Right renal pelvis (tissue), 4 donors: Measurements from ENCODE around the gene PARD3. TPM values are rescaled to one million over a fixed set of nuclear protein-coding genes. Genes with fewer than 3 reads are reported as not detected.
"Not testable (repeated sequence)": the region's sequence is repeated elsewhere in the genome, so short reads cannot be mapped to it uniquely, and the experiment has no call there.

Experiments used
- DNase-seq, 4 donors: peaks; one replicate each; pipeline ENCODE4 v3.0.0-alpha.2; 2013; ENCODE audit warnings: low read depth in 4 of 4, low spot score in 3 of 4, missing footprints in 1 of 4
- polyA plus RNA-seq, 4 donors: library from polyadenylated mRNA; unstranded; fragments of 120-200 nt; gene quantifications; one replicate each; pipeline ENCODE4 v1.2.1, GENCODE V29; 2013; ENCODE audit not compliant: insufficient read length in 4 of 4

The PARD3 gene
- polyA plus RNA-seq, 4 donors = 62.1 to 76.2 (median 71.3) TPM

DNA sequence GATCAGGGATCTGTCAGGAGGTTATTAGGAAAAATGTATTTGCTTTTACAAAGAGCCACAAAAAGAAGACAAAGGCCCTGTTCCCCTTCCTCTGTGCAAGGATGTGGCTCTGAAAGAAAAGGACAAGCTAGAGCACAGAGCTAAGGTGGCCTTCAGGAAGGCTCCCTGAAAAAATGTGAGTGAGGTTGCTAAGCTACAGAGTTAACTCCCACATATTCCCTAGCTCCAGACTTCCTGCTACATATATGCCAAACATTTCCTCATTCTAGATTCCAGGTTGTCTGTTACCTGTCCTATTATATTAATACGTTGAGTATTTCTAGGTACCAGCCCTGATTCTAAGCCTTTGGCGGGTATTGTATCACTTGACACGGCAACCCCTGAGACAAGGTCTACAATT is 369.0 kb downstream of the PARD3 start:
- peak in 1 of 4 donors; percentile 22 for DNase-seq

DNA sequence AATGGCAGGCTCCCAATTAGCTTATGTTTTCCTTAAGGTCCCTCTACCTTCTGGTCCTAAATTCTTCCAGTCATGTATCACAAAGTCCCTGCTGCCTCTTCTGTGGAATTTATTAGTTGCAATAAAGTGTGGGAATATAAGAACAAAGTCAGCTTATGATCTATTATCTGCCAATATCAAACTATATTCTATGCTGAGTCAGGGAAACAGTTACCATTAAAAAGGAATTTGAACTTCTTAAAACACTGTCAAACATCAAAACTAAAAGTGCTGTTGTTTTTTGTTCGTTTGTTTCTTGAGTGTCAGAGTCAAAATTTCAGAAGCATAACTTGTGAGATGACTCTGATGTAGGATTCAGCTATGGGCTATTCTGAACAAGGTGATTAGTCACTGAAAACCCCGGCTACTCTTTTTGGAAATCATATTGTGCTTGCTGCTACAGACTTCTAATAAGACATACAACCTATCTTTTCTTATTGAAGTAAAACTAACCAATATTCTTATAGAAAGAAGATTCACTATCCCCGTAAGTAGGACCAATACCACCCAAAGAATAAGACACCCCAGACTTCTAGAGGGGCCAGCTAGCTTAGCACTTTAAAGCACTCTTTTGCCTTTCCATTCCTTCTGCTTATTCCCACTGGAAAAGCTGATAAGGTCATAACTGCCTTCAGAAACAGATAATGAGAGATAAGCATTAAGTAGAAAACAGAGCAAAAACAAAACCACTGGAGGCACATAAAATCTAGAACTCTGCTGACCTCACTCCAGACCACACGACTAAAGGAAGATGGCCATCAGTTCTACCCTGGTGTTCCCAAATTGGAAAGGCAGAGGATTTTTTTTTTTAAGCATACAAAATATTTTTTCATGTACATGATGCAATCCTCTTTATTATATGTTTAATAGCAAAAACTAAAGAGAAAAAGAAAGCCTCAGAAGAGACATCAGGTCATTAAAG is 370.6 kb downstream of the PARD3 start:
- DNase-seq = no peak

DNA sequence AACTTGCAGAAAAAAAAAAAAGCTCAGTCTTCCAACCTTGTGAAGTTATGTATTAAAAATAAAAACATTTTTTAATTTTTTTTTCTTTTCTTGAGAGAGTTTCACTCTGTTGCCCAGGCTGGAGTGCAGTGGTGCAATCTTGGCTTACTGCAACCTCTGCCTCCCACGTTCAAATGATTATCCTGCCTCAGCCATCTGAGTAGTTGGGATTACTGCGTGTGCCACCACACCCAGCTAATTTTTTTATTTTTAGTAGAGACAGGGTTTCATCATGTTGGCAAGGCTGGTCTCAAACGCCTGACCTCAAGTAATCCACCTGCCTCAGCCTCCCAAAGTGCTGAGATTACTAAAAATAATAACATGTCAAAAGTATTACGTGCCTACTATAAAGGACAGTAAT is 375.7 kb downstream of the PARD3 start:
- DNase-seq = not testable (repeated sequence)

DNA sequence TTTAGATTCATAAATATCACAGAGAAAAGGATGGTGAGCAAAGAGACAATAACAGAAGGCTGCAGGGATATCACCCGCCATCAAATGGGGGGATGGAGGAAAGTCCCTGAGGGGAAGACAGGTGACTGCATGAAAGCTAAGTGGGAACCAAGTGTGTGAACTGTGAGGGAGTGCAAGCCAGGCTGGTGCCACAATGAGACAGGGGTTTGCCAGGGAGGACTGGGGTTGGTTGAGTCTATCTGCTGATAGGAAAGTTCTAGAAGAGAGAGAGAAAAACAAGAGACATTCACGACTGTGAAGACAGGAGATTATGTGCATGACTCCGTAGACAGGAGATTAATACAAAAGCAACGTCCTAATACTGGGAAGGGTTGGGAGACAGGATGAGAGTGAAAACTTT is 376.4 kb downstream of the PARD3 start:
- DNase-seq = no peak

DNA sequence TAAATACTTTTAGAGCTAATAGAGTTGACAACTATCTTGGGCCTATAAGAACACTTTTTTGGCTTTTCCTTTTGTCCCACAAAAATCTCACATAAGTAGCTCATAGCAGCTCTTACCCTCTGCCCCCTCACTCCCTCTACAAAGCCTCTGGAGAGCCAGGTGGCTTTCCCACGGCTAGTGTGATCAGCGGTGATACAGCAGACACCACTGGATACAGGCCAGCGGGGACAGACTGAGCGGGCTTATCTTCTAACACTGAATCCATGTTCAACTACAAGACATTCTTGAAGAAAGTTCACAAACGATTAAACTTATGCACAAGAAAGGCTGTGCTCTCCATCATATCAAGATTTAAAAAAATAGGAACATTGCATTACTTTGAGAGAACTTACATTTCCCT is 377.2 kb downstream of the PARD3 start:
- no peak for DNase-seq

DNA sequence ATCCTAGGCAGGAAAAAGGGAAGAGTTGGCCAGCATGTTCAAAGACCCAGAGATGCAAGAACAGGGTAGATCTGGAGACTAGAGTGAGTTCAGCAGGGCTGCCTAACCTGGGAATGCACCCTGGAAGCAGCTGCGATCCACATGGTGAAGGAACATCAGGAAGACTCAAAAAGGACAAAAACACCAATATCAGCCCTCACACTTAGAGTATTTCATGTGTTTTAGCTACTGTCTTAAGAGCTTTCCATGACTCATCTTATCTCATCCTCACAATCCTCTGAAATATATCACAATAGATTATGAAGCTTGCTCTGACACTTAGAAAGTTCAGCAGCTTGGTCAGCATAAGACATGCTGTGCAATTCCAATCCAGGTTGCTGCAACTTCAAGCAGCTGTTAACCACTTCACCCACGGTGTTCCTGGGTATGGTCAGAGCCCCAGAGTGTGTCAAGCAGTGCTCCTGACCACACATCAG is 380.9 kb downstream of the PARD3 start:
- no peak for DNase-seq

DNA sequence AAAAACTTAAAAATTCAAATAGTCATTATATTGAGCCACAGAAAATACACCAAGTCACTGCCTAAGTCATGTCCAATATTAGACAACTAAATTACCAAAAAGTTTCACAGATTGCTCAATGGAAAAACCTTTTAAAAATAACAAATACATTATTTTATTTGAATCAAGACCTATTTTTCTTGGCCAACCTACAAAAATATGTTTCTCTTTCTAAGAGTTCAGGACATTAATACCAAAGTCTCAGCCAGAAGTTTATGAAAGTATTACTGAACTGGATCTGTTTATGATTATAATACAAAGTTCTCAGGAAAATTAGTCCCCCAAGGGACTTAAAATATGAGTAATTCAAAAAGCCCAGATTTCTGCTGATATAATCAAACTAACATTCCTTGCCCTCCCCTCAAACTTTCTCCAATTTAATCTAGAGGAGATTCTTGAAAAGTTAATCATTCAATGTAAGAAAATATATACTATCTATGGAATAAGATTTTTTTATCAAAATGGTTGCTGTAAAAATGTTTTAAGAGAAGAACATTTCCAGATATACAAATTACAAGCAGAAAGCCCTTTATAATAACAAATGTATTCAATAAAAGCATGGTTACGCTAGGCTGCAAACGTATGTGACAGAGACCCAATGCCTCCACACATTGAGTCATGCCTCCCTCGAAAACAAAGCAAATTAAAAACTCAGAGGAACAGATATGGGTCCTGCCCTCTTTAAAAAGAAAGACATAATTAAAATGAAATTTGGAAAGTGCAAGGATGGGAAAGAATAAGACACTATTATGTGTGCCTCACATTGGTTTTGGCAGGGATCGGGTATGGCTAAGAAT is 381.6 kb downstream of the PARD3 start:
- no peak for DNase-seq

DNA sequence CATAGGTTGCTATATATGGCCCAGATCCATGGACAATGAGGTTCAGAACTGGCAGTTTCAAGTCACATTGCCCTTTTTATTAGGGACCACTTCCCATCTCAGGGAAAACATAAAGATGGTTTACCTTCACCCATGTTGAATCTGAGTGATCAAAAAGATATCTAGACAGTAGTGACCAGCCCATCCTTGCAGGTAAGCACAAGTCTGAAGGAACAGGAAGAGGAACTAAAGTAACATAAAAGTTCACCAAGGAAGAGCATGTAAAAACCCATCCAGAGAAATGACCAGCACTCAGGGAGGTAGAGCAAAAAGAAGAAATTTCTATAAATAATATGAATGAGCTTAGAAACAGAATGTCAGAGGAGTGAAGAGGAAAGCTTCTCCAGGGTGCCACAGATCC is 382.5 kb downstream of the PARD3 start:
- no peak for DNase-seq

DNA sequence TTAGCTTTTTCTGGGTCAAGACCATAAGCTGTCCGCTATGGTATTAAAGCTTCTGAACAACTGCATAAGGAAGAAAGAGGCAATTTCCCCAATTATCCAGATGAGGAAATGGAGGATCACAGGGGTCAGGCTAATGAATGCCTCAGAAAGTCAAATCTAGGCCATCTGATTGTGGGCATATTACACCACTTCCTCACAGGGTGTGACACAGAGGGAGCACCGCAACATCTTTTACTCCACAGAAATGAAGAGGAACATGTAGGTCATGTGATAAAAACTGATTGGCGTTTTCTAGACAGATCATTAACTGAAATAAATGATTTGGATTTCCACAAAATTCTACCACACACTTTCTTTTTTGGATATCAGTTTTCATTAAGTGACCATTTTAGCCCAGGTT is 384.4 kb downstream of the PARD3 start:
- no peak for DNase-seq

DNA sequence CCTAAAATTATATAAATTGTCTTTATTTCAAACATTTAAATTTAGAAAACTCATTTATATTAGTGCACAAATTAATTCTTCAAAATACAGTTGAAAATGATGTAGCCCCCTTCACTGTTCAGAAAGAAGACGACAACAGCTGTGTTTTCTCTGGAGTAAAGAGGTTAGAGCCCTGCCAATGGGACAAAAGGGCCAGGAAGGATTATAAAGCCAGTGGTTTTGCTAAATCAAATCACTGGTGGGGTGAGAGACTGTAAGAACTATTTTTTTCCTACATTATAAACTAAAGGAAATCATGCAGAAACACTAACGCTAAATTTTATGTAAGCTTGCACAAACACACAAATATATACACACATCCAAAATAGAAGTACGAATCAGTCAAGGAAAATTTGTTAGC is 386.6 kb downstream of the PARD3 start:
- DNase-seq = no peak

DNA sequence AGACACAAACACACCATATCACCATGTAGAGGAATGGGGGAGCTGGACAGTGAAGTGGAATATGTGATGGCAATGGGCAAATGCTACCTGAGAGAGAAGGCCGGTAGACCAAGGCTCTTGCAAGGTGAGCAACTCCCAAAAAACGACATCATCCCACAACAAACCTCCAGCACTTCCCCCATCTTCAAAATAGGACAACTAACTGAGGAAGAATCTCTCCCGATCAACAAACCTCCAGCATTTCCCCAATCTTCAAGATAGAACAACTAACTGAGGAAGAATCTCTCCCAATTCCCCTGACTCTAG is 387.2 kb downstream of the PARD3 start:
- no peak for DNase-seq

DNA sequence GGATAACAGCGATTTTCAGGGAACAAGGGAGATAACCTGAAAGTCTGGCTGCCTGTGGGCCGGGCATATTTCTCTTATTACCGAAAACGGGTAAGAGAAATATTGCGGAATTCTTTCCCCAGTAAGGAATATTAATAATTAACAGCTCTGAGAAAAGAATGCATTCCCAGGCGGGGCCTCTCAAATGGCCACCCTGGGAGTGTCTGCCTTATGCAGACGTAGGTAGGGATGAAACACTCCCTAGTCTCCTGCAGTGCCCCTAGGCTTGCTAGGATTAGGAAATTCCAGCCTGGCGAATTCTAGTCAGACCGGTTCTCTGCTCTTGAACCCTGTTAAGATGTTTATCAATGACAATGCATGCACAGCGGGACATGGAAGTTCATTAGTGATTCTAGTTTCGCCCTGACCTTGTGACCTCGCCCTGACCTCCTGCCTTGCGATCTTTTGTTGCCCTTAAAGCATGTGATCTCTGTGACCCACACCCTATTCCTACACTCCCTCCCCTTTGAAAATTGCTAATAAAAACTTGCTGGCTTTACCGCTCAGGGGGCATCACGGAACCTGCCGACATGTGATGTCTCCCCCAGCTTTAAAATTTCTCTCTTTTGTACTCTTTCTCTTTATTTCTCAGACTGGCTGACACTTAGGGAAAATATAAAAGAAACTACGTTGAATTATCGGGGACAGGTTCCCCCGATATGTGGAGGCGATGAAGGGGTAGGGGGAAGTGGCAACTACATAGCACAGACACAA is 387.8 kb downstream of the PARD3 start:
- not testable (repeated sequence) for DNase-seq

DNA sequence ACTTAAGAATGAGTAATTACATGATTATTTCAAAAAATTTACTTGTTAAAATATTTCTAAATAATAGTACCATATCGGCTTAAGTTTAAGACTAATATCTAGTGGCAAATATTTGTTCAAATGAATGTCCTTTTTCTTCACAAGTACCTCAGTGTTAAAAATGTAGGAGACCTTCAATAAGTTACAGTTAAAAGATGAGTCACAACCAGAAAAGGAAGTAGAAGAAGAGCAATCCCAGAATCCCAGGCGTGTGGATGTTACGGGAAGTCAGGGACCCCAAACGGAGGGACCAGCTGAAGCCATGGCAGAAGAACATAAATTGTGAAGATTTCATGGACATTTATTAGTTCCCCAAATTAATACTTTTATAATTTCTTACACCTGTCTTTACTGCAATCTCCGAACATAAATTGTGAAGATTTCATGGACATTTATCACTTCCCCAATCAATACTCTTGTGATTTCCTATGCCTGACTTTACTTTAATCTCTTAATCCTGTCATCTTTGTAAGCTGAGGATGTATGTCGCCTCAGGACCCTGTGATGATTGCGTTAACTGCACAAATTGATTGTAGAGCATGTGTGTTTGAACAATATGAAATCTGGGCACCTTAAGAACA is 388.4 kb downstream of the PARD3 start:
- DNase-seq = not testable (repeated sequence)

DNA sequence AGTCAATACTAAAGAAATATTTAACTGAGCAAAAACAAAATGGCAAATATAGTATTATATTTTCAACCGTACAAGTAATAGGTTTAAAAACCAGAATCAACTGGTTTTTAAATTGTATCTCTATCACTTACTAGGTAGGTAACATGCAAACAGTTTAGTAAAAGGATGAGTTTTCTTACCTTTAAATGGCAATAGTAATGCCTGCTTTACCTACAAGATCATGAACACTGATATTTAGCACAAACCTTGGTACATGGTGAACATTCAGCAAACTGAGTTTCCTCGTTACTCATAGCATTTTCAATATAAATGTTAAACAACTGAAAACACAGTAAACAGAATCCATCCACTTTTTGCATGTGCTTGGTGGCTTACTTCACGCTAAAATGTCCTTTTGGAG is 389.1 kb downstream of the PARD3 start:
- DNase-seq = no peak

DNA sequence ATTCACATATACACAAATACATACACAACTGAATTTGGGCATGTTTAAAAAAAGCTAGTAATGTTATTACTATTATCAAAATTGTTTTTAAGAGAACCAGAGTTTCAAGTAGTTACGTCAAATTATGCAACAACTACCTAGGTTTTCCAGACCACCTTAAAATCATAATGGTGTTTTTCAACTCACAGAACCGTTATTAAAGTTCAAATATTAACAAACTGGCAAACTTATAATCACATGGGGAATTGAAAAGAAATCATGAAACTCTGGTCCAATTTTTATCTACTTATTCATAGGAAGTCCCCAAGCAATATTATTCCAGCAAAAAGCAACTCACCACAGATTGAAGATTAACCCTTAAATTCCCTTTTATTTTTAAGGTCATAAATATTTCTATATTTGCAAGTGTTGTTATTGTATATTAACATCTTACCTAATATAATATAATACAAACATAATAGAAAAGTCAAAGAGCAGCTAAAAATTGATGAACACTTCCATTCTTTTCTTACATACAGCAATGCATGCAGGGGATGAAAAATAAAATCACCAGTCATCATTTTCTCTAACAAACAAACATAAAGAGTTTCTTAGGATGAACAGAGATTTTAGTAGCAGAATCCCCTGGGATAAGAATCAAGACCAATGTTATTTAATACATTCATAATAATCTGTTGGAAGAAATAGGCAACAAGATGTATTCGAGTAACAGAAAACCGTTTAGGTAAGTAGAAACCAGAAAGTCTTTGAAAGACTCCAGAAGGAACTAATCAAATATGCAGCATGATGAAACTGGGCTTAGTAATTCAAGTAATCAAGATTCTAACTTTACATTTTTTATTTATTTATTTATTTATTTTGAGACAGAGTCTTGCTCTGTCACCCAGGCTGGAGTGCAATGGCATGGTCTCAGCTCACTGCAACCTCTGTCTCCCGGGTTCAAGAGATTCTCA is 391.1 kb downstream of the PARD3 start:
- no peak for DNase-seq

DNA sequence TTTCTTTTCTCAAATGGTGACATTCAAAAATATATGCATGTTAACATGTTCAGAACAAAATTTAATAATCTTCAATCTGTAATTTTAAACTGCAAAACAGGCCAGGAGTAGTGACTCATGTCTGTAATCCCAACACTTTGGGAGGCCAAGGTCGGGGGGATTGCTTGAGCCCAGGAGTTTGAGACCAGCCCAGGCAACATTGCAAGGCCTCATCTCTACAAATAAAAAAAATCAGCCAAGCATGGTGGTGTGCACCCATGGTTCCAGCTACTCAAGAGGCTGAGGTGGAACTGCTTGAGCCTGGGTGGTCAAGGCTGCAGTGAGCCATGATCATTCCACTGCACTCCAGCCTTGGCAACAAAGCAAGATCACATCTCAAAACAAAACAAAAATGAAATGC is 394.3 kb downstream of the PARD3 start:
- DNase-seq = no peak

DNA sequence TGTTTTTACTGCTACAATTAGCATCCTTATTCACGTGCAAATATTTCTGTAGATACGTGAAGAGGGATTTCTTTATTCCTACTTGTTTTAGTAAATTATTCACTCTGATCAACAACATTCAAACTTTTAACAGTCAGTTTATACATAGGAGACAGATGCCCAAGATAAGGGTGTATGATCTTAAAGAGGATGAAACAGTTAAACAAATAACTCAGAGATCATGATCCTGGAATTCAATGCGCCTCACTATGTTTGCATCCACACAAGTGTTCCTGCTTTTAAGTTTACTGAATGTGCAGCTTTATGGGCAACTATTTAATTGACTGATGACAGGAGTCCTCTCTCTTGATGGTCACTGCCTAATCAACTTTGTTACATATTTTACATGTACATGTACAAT is 394.8 kb downstream of the PARD3 start:
- DNase-seq = no peak

DNA sequence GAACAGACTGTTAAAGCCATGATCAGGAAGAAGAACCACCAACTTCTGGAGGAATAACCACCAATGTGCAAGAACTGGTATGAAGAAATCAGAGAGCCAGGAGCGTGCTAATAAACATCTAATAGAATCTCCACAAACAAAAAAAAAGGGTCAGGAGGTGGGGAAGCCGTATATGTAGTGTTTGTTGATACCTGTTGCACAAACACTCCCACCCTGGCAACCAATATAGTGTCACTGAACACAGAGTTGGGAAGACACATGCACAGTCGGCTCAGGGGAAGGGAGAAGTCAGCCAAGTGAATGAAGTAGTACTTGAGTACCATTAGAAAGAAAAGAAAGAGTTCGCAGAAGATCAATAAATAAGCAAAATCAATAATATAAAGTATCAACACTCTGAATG is 400.1 kb downstream of the PARD3 start:
- no peak for DNase-seq
